PC-3 (cell line): ENCODE data around the gene COMMD3. TPM values are rescaled to one million over a fixed set of nuclear protein-coding genes. Genes with fewer than 3 reads are reported as not detected.
A peak's percentile ranks its signal among the peaks of the same experiment; 100 is the strongest.

ENCODE experiments used
- ATAC-seq: fragments of 200-7000 bp; cut with Tn5 transposase; 2 replicates; pipeline ENCODE4 v1.9.1; 2020; ENCODE audit warnings: mild to moderate bottlenecking, moderate library complexity
- Bru-seq: library from RNA; stranded (reverse); fragments of 400-500 nt; gene quantifications from one replicate; lab custom pipeline; 2021; lab: Mats Ljungman, UMichigan
- BruChase-seq, 2 experiments: library from RNA; stranded (reverse); fragments of 400-500 nt; gene quantifications; one replicate each; lab custom pipeline; 2021; lab: Mats Ljungman, UMichigan
- BruUV-seq: library from RNA; stranded (reverse); fragments of 400-500 nt; replicated peaks from 2 replicates; lab custom pipeline; 2021; lab: Mats Ljungman, UMichigan
- CTCF ChIA-PET: fragments of 300-600 bp; sonication (Branson Sonifier 250); formaldehyde crosslinking; loops from one replicate; lab custom pipeline; 2022; ENCODE audit warnings: antibody characterized with exemption; lab: Charles Lee
- POLR2A ChIA-PET: fragments of 300-600 bp; sonication (Branson Sonifier 250); formaldehyde crosslinking; loops from one replicate; lab custom pipeline; 2022; ENCODE audit warnings: antibody characterized with exemption; ENCODE audit not compliant: unreplicated experiment; lab: Charles Lee
- DNase-seq: peaks from one replicate; pipeline ENCODE4 v3.0.0-alpha.2; 2015
- H2AFZ ChIP-seq: fragments of 300-600 bp; sonication (generic); 2 replicates; pipeline ENCODE4 v1.6.0; 2016; ENCODE audit warnings: antibody characterized with exemption, low read length
- H3F3A ChIP-seq: fragments of 300-600 bp; sonication (generic); one replicate; pipeline ENCODE4 v1.6.0; 2017; ENCODE audit warnings: antibody characterized with exemption, low read length, control low read depth, mild to moderate bottlenecking; ENCODE audit not compliant: unreplicated experiment
- H3K27ac ChIP-seq: fragments of 300-600 bp; sonication (generic); 2 replicates; pipeline ENCODE4 v1.5.1; 2016; ENCODE audit warnings: mild to moderate bottlenecking, low read length
- H3K27me3 ChIP-seq: fragments of 300-600 bp; sonication (generic); 2 replicates; pipeline ENCODE4 v1.6.1; 2016; ENCODE audit warnings: low read length, mixed read lengths
- H3K36me3 ChIP-seq: fragments of 300-600 bp; sonication (generic); 2 replicates; pipeline ENCODE4 v1.6.1; 2016; ENCODE audit warnings: low read depth, mixed run types, low read length, mixed read lengths
- H3K4me1 ChIP-seq: fragments of 300-600 bp; sonication (generic); 2 replicates; pipeline ENCODE4 v1.5.1; 2016; ENCODE audit warnings: low read length; ENCODE audit not compliant: insufficient read depth
- H3K4me2 ChIP-seq: fragments of 300-600 bp; sonication (generic); 2 replicates; pipeline ENCODE4 v1.6.0; 2016; ENCODE audit warnings: low read length
- H3K4me3 ChIP-seq: fragments of 300-600 bp; sonication (generic); 2 replicates; pipeline ENCODE4 v1.5.1; 2016; ENCODE audit warnings: mild to moderate bottlenecking, low read length, mixed read lengths
- H3K79me2 ChIP-seq: fragments of 300-600 bp; sonication (generic); 2 replicates; pipeline ENCODE4 v1.6.1; 2017; ENCODE audit warnings: low read length, mixed read lengths
- H3K9ac ChIP-seq: fragments of 300-600 bp; sonication (generic); 2 replicates; pipeline ENCODE4 v1.6.0; 2016; ENCODE audit warnings: mild to moderate bottlenecking, low read length
- H3K9me2 ChIP-seq: fragments of 300-600 bp; sonication (generic); replicated peaks from 2 replicates; pipeline ENCODE4 v1.6.1; 2016; ENCODE audit warnings: mixed run types, low read length, mixed read lengths
- H3K9me3 ChIP-seq: fragments of 300-600 bp; sonication (generic); 2 replicates; pipeline ENCODE4 v1.6.1; 2016; ENCODE audit warnings: low read length, mixed read lengths
- H4K20me1 ChIP-seq: fragments of 300-600 bp; sonication (generic); 2 replicates; pipeline ENCODE4 v1.6.1; 2016; ENCODE audit warnings: low read length, mixed read lengths
- CTCF ChIP-seq: fragments of 300-600 bp; sonication (generic); conservative IDR thresholded peaks from 2 replicates; pipeline ENCODE4 v1.5.1; 2017; ENCODE audit warnings: antibody characterized with exemption, low read depth, mild to moderate bottlenecking, low read length
- EZH2 ChIP-seq: fragments of 300-600 bp; sonication (generic); IDR thresholded peaks from one replicate; pipeline ENCODE4 v1.6.1; 2017; ENCODE audit warnings: antibody characterized with exemption, mild to moderate bottlenecking, low read length; ENCODE audit not compliant: unreplicated experiment
- EZH2phosphoT487 ChIP-seq: fragments of 300-600 bp; sonication (generic); IDR thresholded peaks from 2 replicates; pipeline ENCODE4 v1.6.1; 2018; ENCODE audit warnings: mild to moderate bottlenecking, antibody characterized with exemption, low read length, borderline replicate concordance
- intact Hi-C: fragments of 100-400 bp; cut with micrococcal nuclease; formaldehyde crosslinking; loops from 2 replicates; pipeline ENCODE4 v1.9.0; 2023
- long read RNA-seq: library from polyadenylated mRNA; unstranded; transcript quantifications from one replicate; pipeline ENCODE4 v2.0.0, GENCODE V29; 2021; ENCODE audit not compliant: unreplicated experiment
- total RNA-seq: library from RNA; depleted of rRNA; stranded (reverse); fragments of >200 nt; gene quantifications from 2 replicates; pipeline ENCODE4 v1.2.3, GENCODE V29; 2014; rRNA removed

The COMMD3 gene
- total RNA-seq (86.4 and 86.6 TPM in 2 replicates), Bru-seq, nascent RNA (percentile 90 among the genes with signal in this experiment), BruChase-seq, experiment 1, labeled RNA remaining after a 6-hour chase (percentile 94 among the genes with signal in this experiment), BruChase-seq, experiment 2, labeled RNA remaining after a 2-hour chase (percentile 91 among the genes with signal in this experiment)
- long read RNA-seq, transcript COMMD3-201 (8 exons, 1,342 nt) = major isoform, 29 of 52 reads
- long read RNA-seq, partial matches to known transcripts = 5 of 52 reads
- long read RNA-seq, other reads (novel, unspliced or antisense) = 11 of 52 reads

GRCh38 chr10:22316286-22317075, at the start of gene COMMD3:
Gene COMMD3 (plus strand): TSS chr10:22316388. CDS start chr10:22316418, 30 bp downstream.
- H3K9me3 ChIP-seq = no peaks in the 10 kb centered on the region
- TF ChIP-seq EZH2phosphoT487 (no peak), EZH2 (no peak), CTCF (no peak)
- peak within 1 kb of the TSS; percentile 100 for H3K9ac ChIP-seq
- POLR2A ChIA-PET = interaction anchor here (0.6 to 1.4 kb wide), 8 partner anchors 9 to 233 kb away, joined by 3 to 16 read pairs (median 3); no protein-coding TSS in a partner anchor
- peak within 1 kb of the TSS; percentile 99 for H3K27ac ChIP-seq
- intact Hi-C loops = loop anchor here (1.0 to 5.0 kb wide), 3 partner anchors 87 to 314 kb away; partner anchors contain the start of gene DNAJC1
- H2AFZ ChIP-seq = no peak within 1 kb of the TSS
- H3K36me3 ChIP-seq = no peaks in the 10 kb centered on the region; the same call in 1 of the 2 replicates
- no peaks in the 10 kb centered on the region for H3F3A ChIP-seq
- peak within 1 kb of the TSS; percentile 92 for H3K4me3 ChIP-seq
- no peaks in the 10 kb centered on the region for H3K9me2 ChIP-seq
- H4K20me1 ChIP-seq = no peaks in the 10 kb centered on the region
- DNase-seq (peak; percentile 81), ATAC-seq (peak; percentile 50)
- BruUV-seq = no TSS peak
- CTCF ChIA-PET = no interaction called here
- no peaks in the 10 kb centered on the region for H3K27me3 ChIP-seq
- H3K79me2 ChIP-seq = peaks cover 86% of the 10 kb centered on the region
- peaks cover 38% of the 10 kb centered on the region for H3K4me1 ChIP-seq
- peak within 1 kb of the TSS; percentile 98 for H3K4me2 ChIP-seq

- Histone ChIP-seq H3K79me2 (no peaks in the 10 kb centered on the region), H3K36me3 (no peaks in the 10 kb centered on the region), H3K4me2 (no peak overlapping the region), H3K27ac (no peak overlapping the region), H3K9me3 (no peaks in the 10 kb centered on the region), H3K4me3 (no peak overlapping the region), H3K4me1 (no peaks in the 10 kb centered on the region), H4K20me1 (no peaks in the 10 kb centered on the region), H3K27me3 (no peaks in the 10 kb centered on the region), H3K9me2 (no peaks in the 10 kb centered on the region), H3F3A (no peaks in the 10 kb centered on the region), H3K9ac (no peak overlapping the region), H2AFZ (no peak overlapping the region)
- POLR2A ChIA-PET = no interaction called here
- CTCF ChIA-PET = no interaction called here
- DNase-seq (no peak), ATAC-seq (no peak)
- TF ChIP-seq CTCF (no peak), EZH2phosphoT487 (no peak), EZH2 (no peak)
- no TSS peak for BruUV-seq
- intact Hi-C loops = no loop called here
These were observed 47.7 kb upstream of the COMMD3 start for GRCh38 chr10:22268503-22268902.
